Transverse colon (tissue), 4 donors: ENCODE measurements around the gene GNAO1.

Experiments used
- CTCF ChIP-seq, 5 experiments: fragments of 200-600 bp in 3 of 5; fragments of 450-650 bp in 2 of 5; sonication (generic) in 3 of 5; IDR thresholded peaks; 1 replicate in 2 of 5; 2 replicates in 3 of 5; pipeline ENCODE4 v1.5.1; 2016 to 2017; ENCODE audit warnings: antibody characterized with exemption in 5 of 5, inconsistent platforms in 3 of 5, mild to moderate bottlenecking in 2 of 5, moderate library complexity in 1 of 5
- POLR2AphosphoS5 ChIP-seq, 3 donors: sonication (generic); formaldehyde crosslinking; IDR thresholded peaks; one replicate each; pipeline ENCODE4 v1.6.1; 2016; ENCODE audit warnings: antibody characterized with exemption in 3 of 3

DNA sequence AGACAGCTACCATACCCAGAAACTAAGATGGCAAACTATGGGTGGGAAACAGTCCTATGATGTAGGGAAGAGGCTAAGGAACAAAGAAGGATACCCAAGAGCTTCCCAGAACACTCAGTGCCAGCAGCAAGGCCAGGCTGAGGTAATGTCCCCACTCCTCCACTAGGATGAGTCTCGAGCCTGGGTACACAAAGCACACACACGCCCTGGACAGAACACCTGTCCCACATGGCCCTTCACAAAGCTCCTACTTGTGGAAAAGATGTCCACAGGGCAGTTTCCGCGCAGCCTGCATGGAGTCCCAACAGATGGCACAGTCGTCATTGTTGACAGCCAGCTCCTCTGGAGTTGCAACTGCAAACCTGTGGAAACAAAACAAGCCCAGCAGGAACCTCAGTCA is 210.2 kb downstream of the GNAO1 start:
- TF ChIP-seq POLR2AphosphoS5 (IDR thresholded peaks at IDR 0.05): no peak
- TF ChIP-seq CTCF (IDR thresholded peaks at IDR 0.05): peak in 1 of 5 experiments; percentile 19
